ENCODE results near the gene PRL.

The PRL gene

GRCh38 chr6:22290045-22290444 lies 6.8 kb downstream of the PRL start:
- no peak for DNase-seq

- no peak for DNase-seq
Measured at GRCh38 chr6:22288721-22289120, 8.1 kb downstream of the PRL start.

- no peak for DNase-seq
Measured at GRCh38 chr6:22284666-22285065, 12.2 kb downstream of the PRL start.

GRCh38 chr6:22281341-22282085 lies 15.3 kb downstream of the PRL start:
- DNase-seq = no peak

- no peak for DNase-seq
Measured at GRCh38 chr6:22279427-22279826, 17.4 kb downstream of the PRL start.

GRCh38 chr6:22271081-22271480 lies 25.8 kb downstream of the PRL start:
- no peak for DNase-seq

- no peak for DNase-seq
Measured at GRCh38 chr6:22263748-22264147, 33.1 kb downstream of the PRL start.

- DNase-seq = no peak
Measured at GRCh38 chr6:22254886-22255285, 42.0 kb downstream of the PRL start.

GRCh38 chr6:22253955-22254655 lies 42.7 kb downstream of the PRL start:
- DNase-seq = no peak

- DNase-seq = no peak
Measured at GRCh38 chr6:22251348-22251747, 45.5 kb downstream of the PRL start.

GRCh38 chr6:22250486-22250885 lies 46.4 kb downstream of the PRL start:
- DNase-seq = no peak

GRCh38 chr6:22249711-22250350 lies 47.0 kb downstream of the PRL start:
- no peak for DNase-seq

GRCh38 chr6:22248513-22249308 lies 48.1 kb downstream of the PRL start:
- DNase-seq = no peak

GRCh38 chr6:22247916-22248482 lies 48.8 kb downstream of the PRL start:
- no peak for DNase-seq

- no peak for DNase-seq
Measured at GRCh38 chr6:22240025-22240424, 56.8 kb downstream of the PRL start.

GRCh38 chr6:22239261-22239921 lies 57.4 kb downstream of the PRL start:
- DNase-seq = no peak

- no peak for DNase-seq
Measured at GRCh38 chr6:22238861-22239260, 58.0 kb downstream of the PRL start.

GRCh38 chr6:22237526-22237925 lies 59.3 kb downstream of the PRL start:
- DNase-seq = no peak
